HEK293 (cell line): ENCODE data around the gene SGF29.

Source experiments
- CTCF ChIA-PET: fragments of 350-600 bp; formaldehyde crosslinking; extraction: SDS; loops from one replicate; lab custom pipeline; 2021; ENCODE audit warnings: antibody characterized with exemption; lab: Yijun Ruan, JAX
- POLR2A ChIA-PET: fragments of 300-600 bp; formaldehyde crosslinking; extraction: SDS; loops from one replicate; lab custom pipeline; 2020; ENCODE audit warnings: antibody characterized with exemption, inconsistent platforms; lab: Yijun Ruan, JAX
- H3K27ac ChIP-seq: fragments of 200-500 bp; sonication (Bioruptor generic); 2 replicates; pipeline ENCODE4 v1.5.1; 2014; ENCODE audit warnings: low read depth, low read length, control low read depth, inconsistent platforms; ENCODE audit errors: extremely low read depth
- H3K36me3 ChIP-seq, 2 experiments: fragments of 200-500 bp in 1 of 2; sonication (Bioruptor generic) in 1 of 2; 1 replicate in 1 of 2; 2 replicates in 1 of 2; pipeline ENCODE4 v1.5.1; 2014 to 2017; ENCODE audit warnings: inconsistent platforms in 2 of 2, low read length in 2 of 2; ENCODE audit not compliant: control insufficient read depth in 2 of 2, insufficient read depth in 1 of 2
- H3K4me1 ChIP-seq: fragments of 200-500 bp; sonication (Bioruptor generic); 2 replicates; pipeline ENCODE4 v1.5.1; 2014; ENCODE audit warnings: mild to moderate bottlenecking, low read length, inconsistent platforms; ENCODE audit not compliant: control insufficient read depth, insufficient read depth
- H3K4me3 ChIP-seq: 2 replicates; pipeline ENCODE4 v1.5.1; 2011; ENCODE audit warnings: low read depth, mild to moderate bottlenecking, control low read depth, low read length, moderate library complexity
- H3K9me3 ChIP-seq: fragments of 200-500 bp; sonication (Bioruptor generic); 2 replicates; pipeline ENCODE4 v1.5.1; 2014; ENCODE audit warnings: low read depth, low read length, inconsistent platforms; ENCODE audit not compliant: control insufficient read depth, insufficient read depth
- KLF16 ChIP-seq: fragments of 450-650 bp; formaldehyde crosslinking; IDR thresholded peaks from 2 replicates; pipeline ENCODE4 v1.5.1; 2017; ENCODE audit warnings: missing biosample characterization, missing genetic modification characterization
- KLF7 ChIP-seq: fragments of 450-650 bp; formaldehyde crosslinking; IDR thresholded peaks from 2 replicates; pipeline ENCODE4 v1.5.1; 2016; ENCODE audit warnings: missing biosample characterization, missing genetic modification characterization, borderline replicate concordance
- RBAK ChIP-seq: fragments of 450-650 bp; formaldehyde crosslinking; IDR thresholded peaks from 2 replicates; pipeline ENCODE4 v1.5.1; 2016; ENCODE audit warnings: missing biosample characterization, missing genetic modification characterization
- SP3 ChIP-seq: fragments of 450-650 bp; formaldehyde crosslinking; IDR thresholded peaks from 2 replicates; pipeline ENCODE4 v1.5.1; 2016; ENCODE audit warnings: missing biosample characterization, missing genetic modification characterization
- ZBTB17 ChIP-seq: fragments of 450-650 bp; formaldehyde crosslinking; IDR thresholded peaks from 2 replicates; pipeline ENCODE4 v1.5.1; 2016; ENCODE audit warnings: missing biosample characterization, missing genetic modification characterization
- ZBTB20 ChIP-seq: fragments of 450-650 bp; formaldehyde crosslinking; IDR thresholded peaks from 2 replicates; pipeline ENCODE4 v1.5.1; 2016; ENCODE audit warnings: missing biosample characterization, missing genetic modification characterization
- ZBTB48 ChIP-seq: fragments of 450-650 bp; formaldehyde crosslinking; IDR thresholded peaks from 2 replicates; pipeline ENCODE4 v1.5.1; 2016; ENCODE audit warnings: missing biosample characterization, missing genetic modification characterization
- ZBTB8A ChIP-seq: fragments of 450-650 bp; formaldehyde crosslinking; IDR thresholded peaks from 2 replicates; pipeline ENCODE4 v1.5.1; 2016; ENCODE audit warnings: missing biosample characterization, missing genetic modification characterization
- ZFP69B ChIP-seq: fragments of 450-650 bp; formaldehyde crosslinking; IDR thresholded peaks from 2 replicates; pipeline ENCODE4 v1.5.1; 2016; ENCODE audit warnings: missing biosample characterization, missing genetic modification characterization
- ZIC2 ChIP-seq: fragments of 450-650 bp; formaldehyde crosslinking; IDR thresholded peaks from 2 replicates; pipeline ENCODE4 v1.5.1; 2016; ENCODE audit warnings: missing biosample characterization, missing genetic modification characterization
- ZNF114 ChIP-seq: fragments of 450-650 bp; formaldehyde crosslinking; IDR thresholded peaks from 2 replicates; pipeline ENCODE4 v1.5.0; 2017; ENCODE audit warnings: missing biosample characterization, missing genetic modification characterization
- ZNF223 ChIP-seq: fragments of 450-650 bp; formaldehyde crosslinking; IDR thresholded peaks from 2 replicates; pipeline ENCODE4 v1.5.1; 2016; ENCODE audit warnings: missing biosample characterization, missing genetic modification characterization
- ZNF24 ChIP-seq: fragments of 450-650 bp; formaldehyde crosslinking; IDR thresholded peaks from 2 replicates; pipeline ENCODE4 v1.5.1; 2016; ENCODE audit warnings: missing biosample characterization, missing genetic modification characterization
- ZNF292 ChIP-seq: fragments of 450-650 bp; formaldehyde crosslinking; IDR thresholded peaks from 2 replicates; pipeline ENCODE4 v1.5.1; 2016; ENCODE audit warnings: low read depth, missing biosample characterization, missing genetic modification characterization, borderline replicate concordance
- ZNF324 ChIP-seq: fragments of 450-650 bp; formaldehyde crosslinking; IDR thresholded peaks from 2 replicates; pipeline ENCODE4 v1.5.1; 2016; ENCODE audit warnings: missing biosample characterization, missing genetic modification characterization
- ZNF335 ChIP-seq: fragments of 450-650 bp; formaldehyde crosslinking; conservative IDR thresholded peaks from 2 replicates; pipeline ENCODE4 v1.5.1; 2016; ENCODE audit warnings: missing biosample characterization, missing genetic modification characterization
- ZNF366 ChIP-seq: fragments of 450-650 bp; formaldehyde crosslinking; conservative IDR thresholded peaks from 2 replicates; pipeline ENCODE4 v1.5.1; 2016; ENCODE audit warnings: missing biosample characterization, missing genetic modification characterization
- ZNF394 ChIP-seq: fragments of 450-650 bp; formaldehyde crosslinking; IDR thresholded peaks from 2 replicates; pipeline ENCODE4 v1.5.1; 2016; ENCODE audit warnings: missing biosample characterization, missing genetic modification characterization, mild to moderate bottlenecking, moderate library complexity, borderline replicate concordance
- ZNF48 ChIP-seq: fragments of 450-650 bp; formaldehyde crosslinking; IDR thresholded peaks from 2 replicates; pipeline ENCODE4 v1.5.1; 2016; ENCODE audit warnings: missing biosample characterization, missing genetic modification characterization
- ZNF600 ChIP-seq: fragments of 450-650 bp; formaldehyde crosslinking; IDR thresholded peaks from 2 replicates; pipeline ENCODE4 v1.5.1; 2016; ENCODE audit warnings: missing biosample characterization, missing genetic modification characterization
- ZNF660 ChIP-seq: fragments of 450-650 bp; IDR thresholded peaks from 2 replicates; pipeline ENCODE4 v1.5.1; 2018; ENCODE audit warnings: missing biosample characterization, mild to moderate bottlenecking, missing genetic modification characterization
- ZNF701 ChIP-seq: fragments of 450-650 bp; formaldehyde crosslinking; IDR thresholded peaks from 2 replicates; pipeline ENCODE4 v1.5.1; 2016; ENCODE audit warnings: missing biosample characterization, missing genetic modification characterization
- ZNF76 ChIP-seq: fragments of 450-650 bp; formaldehyde crosslinking; IDR thresholded peaks from 2 replicates; pipeline ENCODE4; 2016; ENCODE audit warnings: low read depth, missing biosample characterization, missing genetic modification characterization, borderline replicate concordance
- ZNF791 ChIP-seq: fragments of 450-650 bp; formaldehyde crosslinking; IDR thresholded peaks from 2 replicates; pipeline ENCODE4 v1.5.1; 2016; ENCODE audit warnings: missing biosample characterization, missing genetic modification characterization
- TF ChIP-seq, protein P1 (sequence below): fragments of 450-650 bp; formaldehyde crosslinking; IDR thresholded peaks from 2 replicates; pipeline ENCODE4 v1.5.1; 2017; ENCODE audit warnings: missing biosample characterization, missing genetic modification characterization
- TF ChIP-seq, protein P2 (sequence below): fragments of 450-650 bp; formaldehyde crosslinking; IDR thresholded peaks from 2 replicates; pipeline ENCODE4 v1.5.1; 2017; ENCODE audit warnings: missing biosample characterization, mild to moderate bottlenecking, missing genetic modification characterization, moderate library complexity
- TF ChIP-seq, protein P3 (sequence below): fragments of 450-650 bp; formaldehyde crosslinking; IDR thresholded peaks from 2 replicates; pipeline ENCODE4 v1.5.1; 2016; ENCODE audit warnings: missing biosample characterization, missing genetic modification characterization
- TF ChIP-seq, protein P4 (sequence below): fragments of 450-650 bp; formaldehyde crosslinking; IDR thresholded peaks from 2 replicates; pipeline ENCODE4 v1.5.1; 2016; ENCODE audit warnings: missing biosample characterization, missing genetic modification characterization

SGF29 gene

DNA sequence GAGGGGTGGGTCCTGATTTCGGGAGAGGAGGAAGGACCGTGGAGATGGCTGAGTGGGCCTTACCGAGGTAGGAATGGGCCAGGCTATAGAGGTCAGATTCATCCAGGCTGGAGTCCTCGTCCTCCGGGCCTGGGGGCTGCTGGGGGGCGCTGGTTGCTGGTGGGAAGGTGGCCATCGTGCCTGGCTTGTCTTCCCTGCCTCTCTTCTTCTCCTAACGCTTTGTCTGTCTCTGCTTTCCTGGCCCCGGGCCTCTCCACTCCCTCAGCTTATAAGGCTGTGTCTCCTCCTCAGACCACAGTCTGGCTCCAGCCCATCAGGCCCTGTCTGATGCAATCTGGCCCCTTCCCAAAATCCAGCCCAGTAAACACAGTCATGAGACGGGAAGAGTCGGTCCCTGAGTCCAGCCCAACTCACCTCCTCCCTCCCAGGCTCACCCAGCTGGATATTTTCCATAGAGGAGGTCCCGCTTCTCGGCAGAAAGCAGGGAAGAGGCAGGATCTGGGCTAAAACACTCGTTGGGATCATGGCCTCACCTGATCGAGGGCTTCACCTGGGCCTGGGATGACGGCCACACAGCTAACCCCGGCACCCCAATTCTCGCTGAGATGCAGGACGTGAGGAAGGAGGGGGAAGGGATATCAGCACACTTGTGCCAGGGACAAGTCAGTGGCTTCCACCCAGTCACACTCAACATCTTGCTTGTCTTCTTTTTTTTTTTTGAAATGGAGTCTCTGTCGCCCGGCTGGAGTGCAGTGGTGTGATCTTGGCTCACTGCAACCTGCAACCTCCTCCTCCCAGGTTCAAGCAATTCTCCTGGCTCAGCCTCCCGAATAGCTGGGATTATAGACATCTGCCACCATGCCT, 14.8 kb upstream of the SGF29 start, which contains the start of gene NUPR1:
Gene NUPR1 (minus strand): TSS at position 242 of the 864 bp plus-strand sequence. CDS start 67 bp downstream, at position 175.
- Histone ChIP-seq H3K36me3 (no peaks in the 10 kb centered on the region), H3K4me3 (no peak within 1 kb of the TSS), H3K4me1 (no peaks in the 10 kb centered on the region), H3K9me3 (no peaks in the 10 kb centered on the region), H3K27ac (peak within 1 kb of the TSS; percentile 45; the same call in 1 of the 2 replicates)
- CTCF ChIA-PET: no interaction called here
- POLR2A ChIA-PET: interaction anchor here (0.6 kb wide), 2 partner anchors 9 to 49 kb away, joined by 3 to 5 read pairs; no protein-coding TSS in a partner anchor
- TF ChIP-seq ZIC2 (peak; percentile 33; the same call in 1 of the 2 replicates), ZNF366 (tag by site-specific recombination) (peak; percentile 54), ZNF292 (tag by site-specific recombination) (no peak), KLF16 (0 out of 2 replicates have a peak, but pooled peaks have one; percentile 27), ZNF76 (tag by site-specific recombination) (peak; percentile 41; the same call in 1 of the 2 replicates), ZNF335 (tag by site-specific recombination) (peak; percentile 59), SP3 (tag by site-specific recombination) (peak; percentile 49), ZNF791 (tag by site-specific recombination) (0 out of 2 replicates have a peak, but pooled peaks have one; percentile 4), ZFP69B (tag by site-specific recombination) (peak; percentile 67; the same call in 1 of the 2 replicates), ZNF600 (peak; percentile 53; the same call in 1 of the 2 replicates), ZNF223 (tag by site-specific recombination) (no peak), ZNF701 (tag by site-specific recombination) (0 out of 2 replicates have a peak, but pooled peaks have one; percentile 7), ZNF48 (tag by site-specific recombination) (no peak), ZNF24 (tag by site-specific recombination) (peak; percentile 56), ZNF394 (tag by site-specific recombination) (peak; percentile 51; the same call in 1 of the 2 replicates), ZBTB48 (tag by site-specific recombination) (peak; percentile 92), KLF7 (tag by site-specific recombination) (no peak), ZNF114 (tag by site-specific recombination) (no peak), ZBTB20 (tag by site-specific recombination) (peak; percentile 25; the same call in 1 of the 2 replicates), ZNF324 (tag by site-specific recombination) (no peak), ZBTB8A (peak; percentile 72), ZBTB17 (tag by site-specific recombination) (peak; percentile 94), ZNF660 (peak; percentile 94), RBAK (tag by site-specific recombination) (peak; percentile 44; the same call in 1 of the 2 replicates)
- TF ChIP-seq, protein P1, sequence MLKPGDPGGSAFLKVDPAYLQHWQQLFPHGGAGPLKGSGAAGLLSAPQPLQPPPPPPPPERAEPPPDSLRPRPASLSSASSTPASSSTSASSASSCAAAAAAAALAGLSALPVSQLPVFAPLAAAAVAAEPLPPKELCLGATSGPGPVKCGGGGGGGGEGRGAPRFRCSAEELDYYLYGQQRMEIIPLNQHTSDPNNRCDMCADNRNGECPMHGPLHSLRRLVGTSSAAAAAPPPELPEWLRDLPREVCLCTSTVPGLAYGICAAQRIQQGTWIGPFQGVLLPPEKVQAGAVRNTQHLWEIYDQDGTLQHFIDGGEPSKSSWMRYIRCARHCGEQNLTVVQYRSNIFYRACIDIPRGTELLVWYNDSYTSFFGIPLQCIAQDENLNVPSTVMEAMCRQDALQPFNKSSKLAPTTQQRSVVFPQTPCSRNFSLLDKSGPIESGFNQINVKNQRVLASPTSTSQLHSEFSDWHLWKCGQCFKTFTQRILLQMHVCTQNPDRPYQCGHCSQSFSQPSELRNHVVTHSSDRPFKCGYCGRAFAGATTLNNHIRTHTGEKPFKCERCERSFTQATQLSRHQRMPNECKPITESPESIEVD (tag by site-specific recombination): no peak
- TF ChIP-seq, protein P2, sequence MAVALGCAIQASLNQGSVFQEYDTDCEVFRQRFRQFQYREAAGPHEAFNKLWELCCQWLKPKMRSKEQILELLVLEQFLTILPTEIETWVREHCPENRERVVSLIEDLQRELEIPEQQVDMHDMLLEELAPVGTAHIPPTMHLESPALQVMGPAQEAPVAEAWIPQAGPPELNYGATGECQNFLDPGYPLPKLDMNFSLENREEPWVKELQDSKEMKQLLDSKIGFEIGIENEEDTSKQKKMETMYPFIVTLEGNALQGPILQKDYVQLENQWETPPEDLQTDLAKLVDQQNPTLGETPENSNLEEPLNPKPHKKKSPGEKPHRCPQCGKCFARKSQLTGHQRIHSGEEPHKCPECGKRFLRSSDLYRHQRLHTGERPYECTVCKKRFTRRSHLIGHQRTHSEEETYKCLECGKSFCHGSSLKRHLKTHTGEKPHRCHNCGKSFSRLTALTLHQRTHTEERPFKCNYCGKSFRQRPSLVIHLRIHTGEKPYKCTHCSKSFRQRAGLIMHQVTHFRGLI (tag by site-specific recombination): peak; percentile 91; the same call in 1 of the 2 replicates
- TF ChIP-seq, protein P3, sequence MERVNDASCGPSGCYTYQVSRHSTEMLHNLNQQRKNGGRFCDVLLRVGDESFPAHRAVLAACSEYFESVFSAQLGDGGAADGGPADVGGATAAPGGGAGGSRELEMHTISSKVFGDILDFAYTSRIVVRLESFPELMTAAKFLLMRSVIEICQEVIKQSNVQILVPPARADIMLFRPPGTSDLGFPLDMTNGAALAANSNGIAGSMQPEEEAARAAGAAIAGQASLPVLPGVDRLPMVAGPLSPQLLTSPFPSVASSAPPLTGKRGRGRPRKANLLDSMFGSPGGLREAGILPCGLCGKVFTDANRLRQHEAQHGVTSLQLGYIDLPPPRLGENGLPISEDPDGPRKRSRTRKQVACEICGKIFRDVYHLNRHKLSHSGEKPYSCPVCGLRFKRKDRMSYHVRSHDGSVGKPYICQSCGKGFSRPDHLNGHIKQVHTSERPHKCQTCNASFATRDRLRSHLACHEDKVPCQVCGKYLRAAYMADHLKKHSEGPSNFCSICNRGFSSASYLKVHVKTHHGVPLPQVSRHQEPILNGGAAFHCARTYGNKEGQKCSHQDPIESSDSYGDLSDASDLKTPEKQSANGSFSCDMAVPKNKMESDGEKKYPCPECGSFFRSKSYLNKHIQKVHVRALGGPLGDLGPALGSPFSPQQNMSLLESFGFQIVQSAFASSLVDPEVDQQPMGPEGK: peak; percentile 59
- TF ChIP-seq, protein P4, sequence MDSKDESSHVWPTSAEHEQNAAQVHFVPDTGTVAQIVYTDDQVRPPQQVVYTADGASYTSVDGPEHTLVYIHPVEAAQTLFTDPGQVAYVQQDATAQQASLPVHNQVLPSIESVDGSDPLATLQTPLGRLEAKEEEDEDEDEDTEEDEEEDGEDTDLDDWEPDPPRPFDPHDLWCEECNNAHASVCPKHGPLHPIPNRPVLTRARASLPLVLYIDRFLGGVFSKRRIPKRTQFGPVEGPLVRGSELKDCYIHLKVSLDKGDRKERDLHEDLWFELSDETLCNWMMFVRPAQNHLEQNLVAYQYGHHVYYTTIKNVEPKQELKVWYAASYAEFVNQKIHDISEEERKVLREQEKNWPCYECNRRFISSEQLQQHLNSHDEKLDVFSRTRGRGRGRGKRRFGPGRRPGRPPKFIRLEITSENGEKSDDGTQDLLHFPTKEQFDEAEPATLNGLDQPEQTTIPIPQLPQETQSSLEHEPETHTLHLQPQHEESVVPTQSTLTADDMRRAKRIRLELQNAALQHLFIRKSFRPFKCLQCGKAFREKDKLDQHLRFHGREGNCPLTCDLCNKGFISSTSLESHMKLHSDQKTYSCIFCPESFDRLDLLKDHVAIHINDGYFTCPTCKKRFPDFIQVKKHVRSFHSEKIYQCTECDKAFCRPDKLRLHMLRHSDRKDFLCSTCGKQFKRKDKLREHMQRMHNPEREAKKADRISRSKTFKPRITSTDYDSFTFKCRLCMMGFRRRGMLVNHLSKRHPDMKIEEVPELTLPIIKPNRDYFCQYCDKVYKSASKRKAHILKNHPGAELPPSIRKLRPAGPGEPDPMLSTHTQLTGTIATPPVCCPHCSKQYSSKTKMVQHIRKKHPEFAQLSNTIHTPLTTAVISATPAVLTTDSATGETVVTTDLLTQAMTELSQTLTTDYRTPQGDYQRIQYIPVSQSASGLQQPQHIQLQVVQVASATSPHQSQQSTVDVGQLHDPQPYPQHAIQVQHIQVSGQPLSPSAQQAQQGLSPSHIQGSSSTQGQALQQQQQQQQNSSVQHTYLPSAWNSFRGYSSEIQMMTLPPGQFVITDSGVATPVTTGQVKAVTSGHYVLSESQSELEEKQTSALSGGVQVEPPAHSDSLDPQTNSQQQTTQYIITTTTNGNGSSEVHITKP: peak; percentile 74
